Activated CD8-positive, alpha-beta T cell treated with anti-CD3 and anti-CD28 coated beads for 36 hours (primary cell): ENCODE measurements around the gene NUP54. TPM values are rescaled to one million over a fixed set of nuclear protein-coding genes. Genes with fewer than 3 reads are reported as not detected.

Experiments
- ATAC-seq: fragments of 200-7000 bp; cut with Tn5 transposase; one replicate; pipeline ENCODE4 v1.10.0; 2021; ENCODE audit warnings: mild to moderate bottlenecking, moderate library complexity
- CTCF ChIA-PET: fragments of 350-600 bp; sonication (Branson Sonifier 250); formaldehyde crosslinking; loops from one replicate; lab custom pipeline; 2021; ENCODE audit warnings: antibody characterized with exemption; lab: Charles Lee
- POLR2A ChIA-PET: fragments of 350-600 bp; sonication (Branson Sonifier 250); formaldehyde crosslinking; loops from one replicate; lab custom pipeline; 2021; ENCODE audit warnings: antibody characterized with exemption; lab: Charles Lee
- DNase-seq: peaks from one replicate; pipeline ENCODE4 v3.0.0-alpha.2; 2020
- H3K27ac Mint-ChIP-seq: one replicate; pipeline ENCODE4 v1.8.0; 2021; ENCODE audit warnings: mild to moderate bottlenecking, mixed read lengths
- H3K27me3 Mint-ChIP-seq: one replicate; pipeline ENCODE4 v1.8.0; 2021; ENCODE audit warnings: mixed read lengths
- H3K36me3 Mint-ChIP-seq: one replicate; pipeline ENCODE4 v1.8.0; 2021; ENCODE audit warnings: low read depth, mixed read lengths
- H3K4me1 Mint-ChIP-seq: one replicate; pipeline ENCODE4 v1.8.0; 2021; ENCODE audit warnings: low read depth, mixed read lengths
- H3K4me3 Mint-ChIP-seq: one replicate; pipeline ENCODE4 v1.8.0; 2021; ENCODE audit warnings: mild to moderate bottlenecking, moderate library complexity, mixed read lengths
- H3K9me3 Mint-ChIP-seq: one replicate; pipeline ENCODE4 v1.8.0; 2021; ENCODE audit warnings: mixed read lengths
- CTCF ChIP-seq: fragments of 200-600 bp; IDR thresholded peaks from one replicate; pipeline ENCODE4 v1.8.0; 2022; ENCODE audit warnings: antibody characterized with exemption, mild to moderate bottlenecking
- intact Hi-C: fragments of 100-400 bp; cut with micrococcal nuclease; formaldehyde crosslinking; loops from one replicate; pipeline ENCODE4 v1.10.0; 2022
- total RNA-seq, 2 experiments: library from RNA; stranded (reverse); gene quantifications; one replicate each; pipeline ENCODE4 v1.2.3, GENCODE V29; 2021

The NUP54 gene
- total RNA-seq, 2 experiments from 2014 or later = 61.7 to 61.9 TPM

- ChIA-PET POLR2A (interaction anchor here (1.5 kb wide), 1 partner anchor 11 kb away, joined by 3 read pairs; no protein-coding TSS in a partner anchor), CTCF (no interaction called here)
- ATAC-seq (no peak), DNase-seq (no peak)
- H3K9me3 Mint-ChIP-seq = peaks cover 1% of the 10 kb centered on the region
- intact Hi-C loops = no loop called here
- peaks cover 61% of the 10 kb centered on the region for H3K36me3 Mint-ChIP-seq
- no peaks in the 10 kb centered on the region for H3K27me3 Mint-ChIP-seq
- H3K4me3 Mint-ChIP-seq = no peak overlapping the region
- no peaks in the 10 kb centered on the region for H3K4me1 Mint-ChIP-seq
- TF ChIP-seq CTCF = no peak
- H3K27ac Mint-ChIP-seq = no peak overlapping the region
Observed at GRCh38 chr4:76116821-76117220, 31.4 kb downstream of the NUP54 start.

DNA sequence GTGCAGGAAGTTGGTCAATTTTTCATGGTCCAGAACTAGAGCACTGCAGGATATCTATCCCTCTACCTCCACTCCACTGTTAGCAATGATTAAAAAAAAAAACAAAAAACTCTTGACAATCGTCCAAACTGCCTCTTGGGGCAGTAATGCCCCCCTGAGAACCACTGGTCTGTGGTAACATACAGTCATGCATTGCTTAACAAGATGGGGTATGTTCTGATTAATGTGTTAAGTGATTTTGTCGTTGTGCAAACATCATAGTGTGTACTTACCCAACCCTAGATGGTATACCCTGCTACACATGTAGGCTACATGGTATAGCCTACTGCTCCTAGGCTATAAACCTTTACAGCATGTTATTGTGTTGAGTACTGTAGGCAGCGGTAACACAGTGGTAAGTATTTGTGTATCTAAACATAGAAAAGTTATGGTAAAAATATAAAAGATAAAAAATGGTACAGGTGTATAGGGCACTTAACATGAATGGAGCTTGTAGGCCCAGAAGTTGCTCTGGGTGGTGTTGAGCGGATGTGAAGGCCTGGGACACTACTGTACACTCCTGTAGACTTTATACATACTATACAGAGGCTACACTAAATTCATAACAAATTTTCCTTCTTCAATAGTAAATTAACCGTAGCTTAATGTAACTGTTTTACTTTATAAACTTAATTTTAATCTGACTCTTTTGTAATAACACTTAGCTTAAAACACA lies 39.6 kb downstream of the NUP54 start:
- CTCF ChIA-PET = interaction anchor here (1.3 to 1.7 kb wide), 3 partner anchors 27 to 270 kb away, joined by 3 to 5 read pairs (median 3); no protein-coding TSS in a partner anchor
- no peak for ATAC-seq
- Mint-ChIP-seq H3K27me3 (no peaks in the 10 kb centered on the region), H3K27ac (no peak overlapping the region), H3K36me3 (peaks cover 11% of the 10 kb centered on the region), H3K9me3 (no peaks in the 10 kb centered on the region), H3K4me3 (no peak overlapping the region), H3K4me1 (no peaks in the 10 kb centered on the region)
- DNase-seq = no peak
- no peak for TF ChIP-seq CTCF
- POLR2A ChIA-PET = interaction anchor here (0.6 kb wide), 1 partner anchor 199 kb away, joined by 3 read pairs; no protein-coding TSS in a partner anchor
- intact Hi-C loops = no loop called here

- H3K9me3 Mint-ChIP-seq = no peaks in the 10 kb centered on the region
- no peak overlapping the region for H3K4me3 Mint-ChIP-seq
- ChIA-PET CTCF (interaction anchor here (0.8 kb wide), 1 partner anchor 111 kb away, joined by 3 read pairs; no protein-coding TSS in a partner anchor), POLR2A (no interaction called here)
- no peaks in the 10 kb centered on the region for H3K4me1 Mint-ChIP-seq
- ATAC-seq (no peak), DNase-seq (no peak)
- H3K36me3 Mint-ChIP-seq = no peaks in the 10 kb centered on the region
- H3K27me3 Mint-ChIP-seq = no peaks in the 10 kb centered on the region
- intact Hi-C loops = no loop called here
- no peak overlapping the region for H3K27ac Mint-ChIP-seq
- no peak for TF ChIP-seq CTCF
Observed at GRCh38 chr4:76106442-76106841, 41.8 kb downstream of the NUP54 start.

DNA sequence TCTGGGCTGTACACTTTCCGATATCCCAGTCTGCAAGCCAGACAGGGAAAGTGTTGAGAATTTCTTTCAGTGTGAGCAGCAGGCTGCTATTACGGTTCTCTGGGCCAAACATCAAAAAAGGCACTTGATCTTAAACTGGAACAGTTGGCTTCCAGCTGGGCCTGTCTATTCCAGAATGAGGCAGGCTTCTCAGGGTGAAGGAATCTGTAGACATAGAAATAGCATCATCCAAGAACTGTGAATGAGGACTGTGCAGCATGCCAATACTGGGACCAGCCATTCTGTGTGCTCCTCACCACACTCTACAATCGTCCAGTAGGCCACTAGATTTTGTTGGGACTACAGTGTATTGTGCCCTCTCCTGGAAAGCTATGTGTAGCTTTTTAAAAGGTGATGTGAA lies 42.5 kb downstream of the NUP54 start:
- DNase-seq (no peak), ATAC-seq (no peak)
- POLR2A ChIA-PET = interaction anchor here (1.0 kb wide), 1 partner anchor 11 kb away, joined by 3 read pairs; no protein-coding TSS in a partner anchor
- intact Hi-C loops = no loop called here
- H3K4me1 Mint-ChIP-seq = no peaks in the 10 kb centered on the region
- H3K9me3 Mint-ChIP-seq = no peaks in the 10 kb centered on the region
- H3K4me3 Mint-ChIP-seq = no peak overlapping the region
- H3K27me3 Mint-ChIP-seq = no peaks in the 10 kb centered on the region
- H3K27ac Mint-ChIP-seq = no peak overlapping the region
- no peak for TF ChIP-seq CTCF
- CTCF ChIA-PET = interaction anchor here (0.8 to 1.0 kb wide), 2 partner anchors 110 to 112 kb away, joined by 3 read pairs; no protein-coding TSS in a partner anchor
- H3K36me3 Mint-ChIP-seq = no peaks in the 10 kb centered on the region

DNA sequence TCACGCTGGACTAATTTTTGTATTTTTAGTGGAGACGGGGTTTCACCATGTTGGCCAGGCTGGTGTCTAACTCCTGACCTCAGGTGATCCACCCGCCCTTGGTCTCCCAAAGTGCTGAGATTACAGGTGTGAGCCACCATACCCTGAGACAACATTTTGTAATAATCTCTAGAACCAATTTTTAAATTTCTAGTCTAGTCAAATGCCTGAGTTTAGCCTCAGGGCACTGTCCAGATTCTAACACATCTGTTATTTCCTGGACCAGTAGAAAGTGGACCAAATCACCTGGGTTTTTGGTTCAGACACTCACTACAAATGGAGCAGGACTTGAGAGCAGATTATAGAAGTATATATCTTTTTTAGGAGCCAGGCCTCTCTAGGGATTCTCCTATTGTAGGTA lies 52.1 kb downstream of the NUP54 start:
- DNase-seq = no peak
- Mint-ChIP-seq H3K27me3 (peaks cover 6% of the 10 kb centered on the region), H3K4me1 (no peaks in the 10 kb centered on the region), H3K4me3 (no peak overlapping the region), H3K36me3 (no peaks in the 10 kb centered on the region), H3K27ac (no peak overlapping the region), H3K9me3 (no peaks in the 10 kb centered on the region)
- intact Hi-C loops = no loop called here
- ChIA-PET CTCF (interaction anchor here (1.0 kb wide), 1 partner anchor 200 kb away, joined by 3 read pairs; no protein-coding TSS in a partner anchor), POLR2A (no interaction called here)
- no peak for TF ChIP-seq CTCF
- ATAC-seq = no peak
